ENCODE data around the gene CEP83.

The CEP83 gene

GRCh38 chr12:94280063-94280462, 179.6 kb downstream of the CEP83 start:
- Histone ChIP-seq H2BK15ac (ENCODE audit: low read length) (no peak overlapping the region), H2AK5ac (ENCODE audit: low read depth, low read length) (no peak overlapping the region), H3K4me3 (ENCODE audit: low read length in 2 of 2) (no peak overlapping the region), H3K23ac (ENCODE audit: low read depth, low read length, poor library complexity) (no peak overlapping the region), H2AFZ (ENCODE audit: low read length) (no peak overlapping the region), H2BK12ac (ENCODE audit: low read length) (no peak overlapping the region), H3K9ac (ENCODE audit: low read depth, low read length, poor library complexity) (no peak overlapping the region), H4K91ac (ENCODE audit: low read depth, low read length, poor library complexity) (no peak overlapping the region), H3K27ac (replicated peaks; ENCODE audit: low read length) (no peak overlapping the region), H3K4me2 (ENCODE audit: insufficient read depth, low read length, poor library complexity, severe bottlenecking) (no peak overlapping the region), H3K36me3 (replicated peaks in 1 of 2; ENCODE audit: control insufficient read depth in 2 of 2, insufficient read depth in 2 of 2, low read length in 2 of 2) (peaks cover 0 to 2% of the 10 kb centered on the region in 2 donors), H3K27me3 (ENCODE audit: control insufficient read depth in 3 of 3, insufficient read depth in 3 of 3, low read depth in 1 of 3, low read length in 3 of 3) (no peaks in the 10 kb centered on the region), H3K4ac (ENCODE audit: low read length) (no peak overlapping the region), H2BK5ac (ENCODE audit: low read length) (no peak overlapping the region), H3K18ac (ENCODE audit: low read length) (no peak overlapping the region), H2BK120ac (ENCODE audit: low read depth, low read length) (no peak overlapping the region), H3K14ac (ENCODE audit: low read length) (no peak overlapping the region), H3K9me3 (replicated peaks in 1 of 2; ENCODE audit: control insufficient read depth in 2 of 2, insufficient read depth in 1 of 2, low read depth in 1 of 2, low read length in 2 of 2) (no peaks in the 10 kb centered on the region), H4K8ac (ENCODE audit: low read depth, low read length) (no peak overlapping the region), H3K79me1 (ENCODE audit: low read depth, low read length) (no peaks in the 10 kb centered on the region), H3K4me1 (ENCODE audit: control insufficient read depth in 2 of 2, insufficient read depth in 1 of 2, low read depth in 1 of 2, low read length in 2 of 2) (peaks cover 0 to 6% of the 10 kb centered on the region in 2 donors)
- WGBS, 2 donors (ENCODE audit: extremely low coverage in 2 of 2, insufficient read length in 2 of 2, insufficient replicate concordance in 1 of 2), result no CpG with 5 or more reads among the region's 7 CpGs
- DNase-seq (ENCODE audit: low spot score), result no peak

GRCh38 chr12:94277426-94278000, 182.2 kb downstream of the CEP83 start:
- Histone ChIP-seq H3K18ac (ENCODE audit: low read length) (no peak overlapping the region), H3K36me3 (replicated peaks in 1 of 2; ENCODE audit: control insufficient read depth in 2 of 2, insufficient read depth in 2 of 2, low read length in 2 of 2) (no peaks in the 10 kb centered on the region), H2BK120ac (ENCODE audit: low read depth, low read length) (no peak overlapping the region), H3K4me1 (ENCODE audit: control insufficient read depth in 2 of 2, insufficient read depth in 1 of 2, low read depth in 1 of 2, low read length in 2 of 2) (peaks cover 0 to 6% of the 10 kb centered on the region in 2 donors), H3K9ac (ENCODE audit: low read depth, low read length, poor library complexity) (no peak overlapping the region), H3K23ac (ENCODE audit: low read depth, low read length, poor library complexity) (no peak overlapping the region), H3K4me2 (ENCODE audit: insufficient read depth, low read length, poor library complexity, severe bottlenecking) (no peak overlapping the region), H3K27me3 (ENCODE audit: control insufficient read depth in 3 of 3, insufficient read depth in 3 of 3, low read depth in 1 of 3, low read length in 3 of 3) (no peaks in the 10 kb centered on the region), H3K14ac (ENCODE audit: low read length) (peak overlapping the region; percentile 48), H4K8ac (ENCODE audit: low read depth, low read length) (no peak overlapping the region), H3K4me3 (ENCODE audit: low read length in 2 of 2) (no peak overlapping the region), H3K4ac (ENCODE audit: low read length) (no peak overlapping the region), H3K9me3 (replicated peaks in 1 of 2; ENCODE audit: control insufficient read depth in 2 of 2, insufficient read depth in 1 of 2, low read depth in 1 of 2, low read length in 2 of 2) (no peaks in the 10 kb centered on the region), H2AFZ (ENCODE audit: low read length) (no peak overlapping the region), H2BK12ac (ENCODE audit: low read length) (no peak overlapping the region), H3K27ac (replicated peaks; ENCODE audit: low read length) (no peak overlapping the region), H4K91ac (ENCODE audit: low read depth, low read length, poor library complexity) (no peak overlapping the region), H2AK5ac (ENCODE audit: low read depth, low read length) (no peak overlapping the region), H2BK5ac (ENCODE audit: low read length) (no peak overlapping the region), H3K79me1 (ENCODE audit: low read depth, low read length) (no peaks in the 10 kb centered on the region), H2BK15ac (ENCODE audit: low read length) (no peak overlapping the region)
- no CpG with 5 or more reads among the region's 9 CpGs for WGBS, 2 donors (ENCODE audit: extremely low coverage in 2 of 2, insufficient read length in 2 of 2, insufficient replicate concordance in 1 of 2)
- no peak for DNase-seq (ENCODE audit: low spot score)

- no peak overlapping the region for H4K8ac ChIP-seq (ENCODE audit: low read depth, low read length)
- H3K4ac ChIP-seq (ENCODE audit: low read length), result no peak overlapping the region
- no peak overlapping the region for H3K4me2 ChIP-seq (ENCODE audit: insufficient read depth, low read length, poor library complexity, severe bottlenecking)
- no peaks in the 10 kb centered on the region for H3K9me3 ChIP-seq (replicated peaks in 1 of 2; ENCODE audit: control insufficient read depth in 2 of 2, insufficient read depth in 1 of 2, low read depth in 1 of 2, low read length in 2 of 2)
- H3K36me3 ChIP-seq (replicated peaks in 1 of 2; ENCODE audit: control insufficient read depth in 2 of 2, insufficient read depth in 2 of 2, low read length in 2 of 2), result no peaks in the 10 kb centered on the region
- H4K91ac ChIP-seq (ENCODE audit: low read depth, low read length, poor library complexity), result no peak overlapping the region
- no peak for DNase-seq (ENCODE audit: low spot score)
- H3K9ac ChIP-seq (ENCODE audit: low read depth, low read length, poor library complexity), result no peak overlapping the region
- no peak overlapping the region for H3K14ac ChIP-seq (ENCODE audit: low read length)
- H2AFZ ChIP-seq (ENCODE audit: low read length), result no peak overlapping the region
- H2BK5ac ChIP-seq (ENCODE audit: low read length), result no peak overlapping the region
- peaks cover 0 to 6% of the 10 kb centered on the region in 2 donors for H3K4me1 ChIP-seq (ENCODE audit: control insufficient read depth in 2 of 2, insufficient read depth in 1 of 2, low read depth in 1 of 2, low read length in 2 of 2)
- H3K27me3 ChIP-seq (ENCODE audit: control insufficient read depth in 3 of 3, insufficient read depth in 3 of 3, low read depth in 1 of 3, low read length in 3 of 3), result no peaks in the 10 kb centered on the region
- H3K4me3 ChIP-seq (ENCODE audit: low read length in 2 of 2), result no peak overlapping the region
- WGBS, 2 donors (ENCODE audit: extremely low coverage in 2 of 2, insufficient read length in 2 of 2, insufficient replicate concordance in 1 of 2), result no CpG with 5 or more reads among the region's 6 CpGs
- H2BK12ac ChIP-seq (ENCODE audit: low read length), result no peak overlapping the region
- H2BK120ac ChIP-seq (ENCODE audit: low read depth, low read length), result no peak overlapping the region
- no peak overlapping the region for H3K23ac ChIP-seq (ENCODE audit: low read depth, low read length, poor library complexity)
- H2AK5ac ChIP-seq (ENCODE audit: low read depth, low read length), result no peak overlapping the region
- no peaks in the 10 kb centered on the region for H3K79me1 ChIP-seq (ENCODE audit: low read depth, low read length)
- H2BK15ac ChIP-seq (ENCODE audit: low read length), result no peak overlapping the region
- H3K18ac ChIP-seq (ENCODE audit: low read length), result no peak overlapping the region
- no peak overlapping the region for H3K27ac ChIP-seq (replicated peaks; ENCODE audit: low read length)
These were observed 182.9 kb downstream of the CEP83 start for GRCh38 chr12:94276725-94277124.

GRCh38 chr12:94273272-94273671, 186.4 kb downstream of the CEP83 start:
- H2AFZ ChIP-seq (ENCODE audit: low read length), result no peak overlapping the region
- no peak overlapping the region for H3K27ac ChIP-seq (replicated peaks; ENCODE audit: low read length)
- no peaks in the 10 kb centered on the region for H3K27me3 ChIP-seq (ENCODE audit: control insufficient read depth in 3 of 3, insufficient read depth in 3 of 3, low read depth in 1 of 3, low read length in 3 of 3)
- no peaks in the 10 kb centered on the region for H3K9me3 ChIP-seq (replicated peaks in 1 of 2; ENCODE audit: control insufficient read depth in 2 of 2, insufficient read depth in 1 of 2, low read depth in 1 of 2, low read length in 2 of 2)
- H2BK120ac ChIP-seq (ENCODE audit: low read depth, low read length), result no peak overlapping the region
- DNase-seq (ENCODE audit: low spot score), result no peak
- H2BK5ac ChIP-seq (ENCODE audit: low read length), result no peak overlapping the region
- WGBS, 2 donors (ENCODE audit: extremely low coverage in 2 of 2, insufficient read length in 2 of 2, insufficient replicate concordance in 1 of 2), result no CpG with 5 or more reads among the region's 3 CpGs
- H3K79me1 ChIP-seq (ENCODE audit: low read depth, low read length), result no peaks in the 10 kb centered on the region
- H2BK15ac ChIP-seq (ENCODE audit: low read length), result no peak overlapping the region
- no peak overlapping the region for H3K9ac ChIP-seq (ENCODE audit: low read depth, low read length, poor library complexity)
- H3K36me3 ChIP-seq (replicated peaks in 1 of 2; ENCODE audit: control insufficient read depth in 2 of 2, insufficient read depth in 2 of 2, low read length in 2 of 2), result no peaks in the 10 kb centered on the region
- H4K91ac ChIP-seq (ENCODE audit: low read depth, low read length, poor library complexity), result no peak overlapping the region
- no peak overlapping the region for H4K8ac ChIP-seq (ENCODE audit: low read depth, low read length)
- H3K4me1 ChIP-seq (ENCODE audit: control insufficient read depth in 2 of 2, insufficient read depth in 1 of 2, low read depth in 1 of 2, low read length in 2 of 2), result peaks cover 0 to 3% of the 10 kb centered on the region in 2 donors
- H2BK12ac ChIP-seq (ENCODE audit: low read length), result no peak overlapping the region
- H3K18ac ChIP-seq (ENCODE audit: low read length), result no peak overlapping the region
- no peak overlapping the region for H3K4me2 ChIP-seq (ENCODE audit: insufficient read depth, low read length, poor library complexity, severe bottlenecking)
- H3K4me3 ChIP-seq (ENCODE audit: low read length in 2 of 2), result no peak overlapping the region
- H3K14ac ChIP-seq (ENCODE audit: low read length), result no peak overlapping the region
- no peak overlapping the region for H3K4ac ChIP-seq (ENCODE audit: low read length)
- no peak overlapping the region for H3K23ac ChIP-seq (ENCODE audit: low read depth, low read length, poor library complexity)
- no peak overlapping the region for H2AK5ac ChIP-seq (ENCODE audit: low read depth, low read length)
